Aorta (tissue), 5 donors: ENCODE measurements around the gene OR4A5. TPM values are rescaled to one million over a fixed set of nuclear protein-coding genes. Genes with fewer than 3 reads are reported as not detected.
"Not testable (repeated sequence)": the region's sequence is repeated elsewhere in the genome, so short reads cannot be mapped to it uniquely, and the experiment has no call there.

ENCODE experiments used
- ATAC-seq: fragments of 200-7000 bp; cut with Tn5 transposase; one replicate; pipeline ENCODE4 v1.9.1; 2022; ENCODE audit warnings: moderate library complexity; ENCODE audit not compliant: low FRiP score
- DNase-seq, 2 donors: peaks; one replicate each; pipeline ENCODE4 v3.0.0-alpha.2; 2020
- H3K27ac ChIP-seq, 2 donors: one replicate each; pipeline ENCODE4 v1.5.1; 2013; ENCODE audit warnings: low read length in 2 of 2, mild to moderate bottlenecking in 2 of 2, moderate library complexity in 2 of 2, control low read depth in 1 of 2, inconsistent platforms in 1 of 2, low read depth in 1 of 2
- H3K27me3 ChIP-seq, 2 donors: one replicate each; pipeline ENCODE4 v1.6.1; 2013; ENCODE audit warnings: control low read depth in 1 of 2, low read length in 1 of 2, mild to moderate bottlenecking in 1 of 2, moderate library complexity in 1 of 2; ENCODE audit not compliant: insufficient read depth in 2 of 2, control insufficient read depth in 1 of 2
- H3K36me3 ChIP-seq, 2 donors: one replicate each; pipeline ENCODE4 v1.6.1; 2013; ENCODE audit warnings: control low read depth in 1 of 2, low read length in 1 of 2, mild to moderate bottlenecking in 1 of 2; ENCODE audit not compliant: insufficient read depth in 2 of 2, control insufficient read depth in 1 of 2
- H3K4me1 ChIP-seq, 2 donors: one replicate each; pipeline ENCODE4 v1.6.1; 2013; ENCODE audit warnings: low read length in 2 of 2, control low read depth in 1 of 2, mild to moderate bottlenecking in 1 of 2, moderate library complexity in 1 of 2; ENCODE audit not compliant: insufficient read depth in 2 of 2, control insufficient read depth in 1 of 2
- H3K4me3 ChIP-seq, 2 donors: one replicate each; pipeline ENCODE4 v1.5.1; 2013; ENCODE audit warnings: low read length in 2 of 2, control low read depth in 1 of 2, mild to moderate bottlenecking in 1 of 2
- H3K9me3 ChIP-seq: one replicate; pipeline ENCODE4 v1.6.1; 2013; ENCODE audit warnings: mild to moderate bottlenecking, low read length; ENCODE audit not compliant: control insufficient read depth
- WGBS, 2 donors: extraction: QIAGEN DNeasy Blood & Tissue Kit; methylation state at CpG; one replicate each; pipeline ENCODE4 v1.1.7; 2013; 5-methylcytosine and 5-hydroxymethylcytosine counted together
- intact Hi-C, 2 donors: fragments of 100-400 bp; cut with DNase I; formaldehyde crosslinking; loops; one replicate each; pipeline versions ENCODE4 v1.14.2 to v1.15.0; 2022
- long read RNA-seq, 2 donors: library from polyadenylated mRNA; unstranded; transcript quantifications; one replicate each; pipeline ENCODE4 v2.0.0, GENCODE V29; 2020 to 2021
- polyA plus RNA-seq, 2 donors: library from polyadenylated mRNA; stranded (reverse); fragments of 200-250 nt; gene quantifications; one replicate each; pipeline ENCODE4 v1.2.3, GENCODE V29; 2013
- total RNA-seq, 2 donors: library from RNA; stranded (reverse); fragmentation: NEBNext Ultra II Directional; extraction: Animal tissue kit (Norgen Biotek cat#: 25700); gene quantifications; one replicate each; pipeline ENCODE4 v1.2.1, GENCODE V29; 2021
- donor health status: healthy with polysubstance abuse.
- donor health status: Bipolar disorder and iron deficiency.
- donor health status: DM: no; HTN: no; CAD: no.
- donor health status: DM: no; HTN: no; CAD: no.
- donor health status: DM: yes; HTN: yes; CAD: no.

The OR4A5 gene, protein sequence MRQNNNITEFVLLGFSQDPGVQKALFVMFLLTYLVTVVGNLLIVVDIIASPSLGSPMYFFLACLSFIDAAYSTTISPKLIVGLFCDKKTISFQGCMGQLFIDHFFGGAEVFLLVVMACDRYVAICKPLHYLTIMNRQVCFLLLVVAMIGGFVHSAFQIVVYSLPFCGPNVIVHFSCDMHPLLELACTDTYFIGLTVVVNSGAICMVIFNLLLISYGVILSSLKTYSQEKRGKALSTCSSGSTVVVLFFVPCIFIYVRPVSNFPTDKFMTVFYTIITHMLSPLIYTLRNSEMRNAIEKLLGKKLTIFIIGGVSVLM
- total RNA-seq: not detected
- polyA plus RNA-seq: not detected
- long read RNA-seq, donor 1: 0 reads
- long read RNA-seq, donor 2: 0 reads

DNA sequence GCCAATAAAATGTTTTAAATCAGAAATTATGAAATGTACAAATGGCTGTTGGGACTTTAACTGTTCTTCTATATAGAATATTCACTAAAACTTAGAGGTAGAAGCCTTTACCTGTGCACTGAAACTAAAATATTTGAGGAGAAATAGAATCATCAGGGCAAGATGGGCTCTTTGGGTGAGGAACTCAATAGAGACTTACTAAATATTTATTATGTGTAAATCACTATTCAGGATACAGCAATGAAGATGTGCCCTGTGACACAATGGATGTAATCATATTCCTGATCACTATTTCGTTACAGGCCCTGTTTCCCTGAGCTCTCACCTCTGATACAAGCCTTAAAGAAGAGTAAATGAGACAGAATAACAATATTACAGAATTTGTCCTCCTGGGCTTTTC, at the start of gene OR4A5:
OR4A5 (plus strand) TSS at position 301 of the 400 bp plus-strand sequence; CDS start at position 354, 53 bp downstream.
- intact Hi-C loops, H3K4me3 ChIP-seq, H3K4me1 ChIP-seq, DNase-seq, H3K9me3 ChIP-seq, H3K27me3 ChIP-seq, H3K27ac ChIP-seq, H3K36me3 ChIP-seq, ATAC-seq: not testable (repeated sequence)
- WGBS, 2 donors: 0% methylated on average over 1 of the region's 1 CpG

DNA sequence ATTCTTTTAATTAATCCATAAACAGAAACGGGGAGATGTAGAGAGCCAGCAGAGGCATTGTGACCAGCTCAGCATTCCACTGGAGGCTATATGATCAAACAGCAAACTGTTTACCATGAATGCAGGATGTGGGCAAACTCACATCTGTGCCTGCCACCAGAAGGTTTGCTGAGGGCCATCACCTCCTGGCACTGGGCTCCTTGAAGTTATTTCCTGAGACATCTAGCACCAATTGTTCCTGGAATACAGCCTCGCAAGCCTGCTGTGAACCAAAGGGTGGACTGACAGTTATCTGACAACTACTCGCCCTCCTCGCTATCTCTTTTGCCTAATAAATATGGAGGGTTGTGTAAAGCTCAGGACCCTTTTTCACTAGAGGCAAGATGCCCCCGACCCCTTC, 13.5 kb downstream of the OR4A5 start:
- 58 to 63% methylated on average over 5 of the region's 5 CpGs for WGBS, 2 donors
- H3K27me3 ChIP-seq, intact Hi-C loops, H3K27ac ChIP-seq, H3K4me3 ChIP-seq, ATAC-seq, DNase-seq, H3K9me3 ChIP-seq, H3K4me1 ChIP-seq, H3K36me3 ChIP-seq: not testable (repeated sequence)

Other genes starting within 250 kb of the OR4A5 start
- not detected for gene OR4C46, start 102.8 kb upstream of the OR4A5 start, total RNA-seq
- not detected for gene OR4C46, start 102.8 kb upstream of the OR4A5 start, polyA plus RNA-seq